LNCaP clone FGC (cell line): ENCODE data around the gene UBXN7.
"Not testable (repeated sequence)": the region's sequence is repeated elsewhere in the genome, so short reads cannot be mapped to it uniquely, and the experiment has no call there.

ENCODE experiments used
- DNase-seq: peaks from one replicate; pipeline ENCODE4 v3.0.0-alpha.2; 2011; ENCODE audit warnings: low read depth
- H3K4me3 ChIP-seq: 2 replicates; pipeline ENCODE4 v1.5.1; 2011; ENCODE audit warnings: mild to moderate bottlenecking, low read depth, low read length, control low read depth
- CTCF ChIP-seq: IDR thresholded peaks from 2 replicates; pipeline ENCODE4 v1.5.1; 2012; ENCODE audit warnings: mild to moderate bottlenecking; ENCODE audit not compliant: control insufficient read depth, insufficient read depth; ENCODE audit errors: extremely low read depth

Gene UBXN7

GRCh38 chr3:196432137-196432879 is at the start of gene UBXN7:
UBXN7 (minus strand) TSS chr3:196432427; CDS start chr3:196432399, 28 bp downstream.
- peak; percentile 76 for DNase-seq
- TF ChIP-seq CTCF: no peak
- H3K4me3 ChIP-seq: peak within 1 kb of the TSS; percentile 96

GRCh38 chr3:196477678-196478077 is 45.5 kb upstream of the UBXN7 start:
- no peak overlapping the region for H3K4me3 ChIP-seq
- DNase-seq: no peak
- no peak for TF ChIP-seq CTCF

- no peak for TF ChIP-seq CTCF
- no peak overlapping the region for H3K4me3 ChIP-seq
- no peak for DNase-seq
Observed at GRCh38 chr3:196472286-196472685, 40.1 kb upstream of the UBXN7 start.

- H3K4me3 ChIP-seq: no peak overlapping the region
- TF ChIP-seq CTCF: no peak
- no peak for DNase-seq
Observed at GRCh38 chr3:196471551-196471950, 39.3 kb upstream of the UBXN7 start.

GRCh38 chr3:196470182-196470581 is 38.0 kb upstream of the UBXN7 start:
- not testable (repeated sequence) for H3K4me3 ChIP-seq, DNase-seq

- TF ChIP-seq CTCF: no peak
- no peak overlapping the region for H3K4me3 ChIP-seq
- DNase-seq: no peak
Observed at GRCh38 chr3:196463804-196464203, 31.6 kb upstream of the UBXN7 start.

- no peak for TF ChIP-seq CTCF
- DNase-seq: no peak
- no peak overlapping the region for H3K4me3 ChIP-seq
Observed at GRCh38 chr3:196463478-196463756, 31.2 kb upstream of the UBXN7 start.

GRCh38 chr3:196462680-196463477 is 30.7 kb upstream of the UBXN7 start:
- H3K4me3 ChIP-seq, DNase-seq: not testable (repeated sequence)
